AG04450 (cell line): ENCODE results near the gene MAPK10. TPM values are rescaled to one million over a fixed set of nuclear protein-coding genes. Genes with fewer than 3 reads are reported as not detected.

ENCODE experiments used
- CTCF ChIA-PET: fragments of 300-600, 350-600 bp; formaldehyde crosslinking; extraction: SDS; loops from one replicate; lab custom pipeline; 2022; ENCODE audit warnings: antibody characterized with exemption, inconsistent platforms; lab: Charles Lee
- POLR2A ChIA-PET: fragments of 350-600 bp; formaldehyde crosslinking; extraction: SDS; loops from one replicate; lab custom pipeline; 2021; ENCODE audit warnings: antibody characterized with exemption, inconsistent platforms; lab: Yijun Ruan, JAX
- DNase-seq: peaks from one replicate; pipeline ENCODE4 v3.0.0-alpha.2; 2011; ENCODE audit warnings: low read depth, low spot score
- H3K27ac ChIP-seq: one replicate; pipeline ENCODE4 v1.5.1; 2012; ENCODE audit warnings: low read depth, low read length, control low read depth
- H3K27me3 ChIP-seq: one replicate; pipeline ENCODE4 v1.6.0; 2012; ENCODE audit warnings: low read length; ENCODE audit not compliant: control insufficient read depth, insufficient read depth
- H3K4me3 ChIP-seq: 2 replicates; pipeline ENCODE4 v1.5.1; 2011; ENCODE audit warnings: mild to moderate bottlenecking, low read depth, low read length, control low read depth
- H3K9me3 ChIP-seq: 2 replicates; pipeline ENCODE4 v1.5.1; 2012; ENCODE audit warnings: low read length; ENCODE audit not compliant: control insufficient read depth, insufficient read depth
- CTCF ChIP-seq: IDR thresholded peaks from 2 replicates; pipeline ENCODE4 v1.5.1; 2011; ENCODE audit warnings: low read depth, low read length, control low read depth, inconsistent platforms
- polyA plus RNA-seq: library from polyadenylated mRNA; depleted of rRNA; stranded (reverse); fragments of >200 nt; gene quantifications from 2 replicates; pipeline ENCODE4 v1.2.3, GENCODE V29; 2011

The MAPK10 gene
- polyA plus RNA-seq, 1 experiment, result 16.3 TPM

- CTCF ChIA-PET, result interaction anchor here (0.6 kb wide), 1 partner anchor 1406 kb away, joined by 3 read pairs; no protein-coding TSS in a partner anchor
These were observed 21.6 kb upstream of the MAPK10 start for GRCh38 chr4:86381431-86381830.

DNA sequence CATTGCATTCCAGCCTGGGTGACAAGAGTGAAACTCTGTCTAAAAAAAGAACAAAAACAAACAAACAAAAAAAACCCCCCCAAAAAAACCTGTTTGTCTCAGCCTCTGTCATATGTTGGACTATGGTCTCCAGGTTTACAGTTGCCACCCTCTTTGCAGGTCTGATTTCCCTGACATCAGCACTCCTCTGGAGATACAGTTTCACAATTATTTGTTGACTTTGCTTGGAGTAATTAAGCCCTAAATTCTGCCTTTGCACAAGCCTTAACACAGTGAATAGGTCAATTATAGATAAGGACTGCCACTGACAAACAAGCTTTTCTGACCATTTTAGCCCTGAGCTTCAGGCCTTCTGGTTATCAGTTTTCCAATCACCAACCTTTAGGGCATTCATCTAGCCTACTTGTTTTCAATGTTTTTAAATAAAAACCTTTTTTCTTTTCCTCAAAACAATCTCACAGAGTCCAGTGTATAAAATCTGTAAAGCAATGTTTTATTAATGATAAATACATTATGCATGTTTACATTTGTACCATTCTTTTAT, 20.4 kb upstream of the MAPK10 start:
- CTCF ChIA-PET, result no interaction called here
- no peaks in the 10 kb centered on the region for H3K9me3 ChIP-seq

More at GRCh38 chr4:86381431-86381830, 21.6 kb upstream of the MAPK10 start:
- DNase-seq, result no peak
- TF ChIP-seq CTCF, result no peak
- H3K27me3 ChIP-seq, result no peaks in the 10 kb centered on the region
- H3K27ac ChIP-seq, result no peak overlapping the region
- no peak overlapping the region for H3K4me3 ChIP-seq
- no peaks in the 10 kb centered on the region for H3K9me3 ChIP-seq
- POLR2A ChIA-PET, result no interaction called here

DNA sequence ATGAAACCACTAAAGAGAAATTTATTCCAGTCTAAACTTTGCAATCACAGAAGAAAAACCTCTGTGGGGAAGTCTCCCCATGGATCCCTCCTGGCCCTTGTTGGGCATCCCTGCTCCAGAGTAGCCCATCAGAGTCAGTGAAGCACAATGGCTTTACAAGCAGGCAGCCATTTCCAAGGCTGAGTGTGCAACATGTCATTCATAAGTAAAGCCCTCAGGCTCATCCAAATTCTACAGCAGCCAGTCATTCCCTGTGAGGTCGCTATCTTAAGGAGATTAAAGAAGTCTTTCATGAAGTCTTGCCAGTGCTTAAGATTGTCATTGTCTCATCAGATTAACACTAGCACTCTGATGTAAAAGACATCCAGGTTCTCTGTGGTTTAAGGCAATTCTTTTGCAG, 17.0 kb upstream of the MAPK10 start:
- Histone ChIP-seq H3K27ac (no peak overlapping the region), H3K4me3 (no peak overlapping the region), H3K27me3 (no peaks in the 10 kb centered on the region), H3K9me3 (no peaks in the 10 kb centered on the region)
- ChIA-PET POLR2A (no interaction called here), CTCF (no interaction called here)
- TF ChIP-seq CTCF, result no peak
- DNase-seq, result no peak

More for the DNA sequence above, 20.4 kb upstream of the MAPK10 start:
- POLR2A ChIA-PET, result no interaction called here
- no peak overlapping the region for H3K4me3 ChIP-seq
- H3K27ac ChIP-seq, result no peak overlapping the region
- no peaks in the 10 kb centered on the region for H3K27me3 ChIP-seq
- no peak for TF ChIP-seq CTCF
- no peak for DNase-seq

DNA sequence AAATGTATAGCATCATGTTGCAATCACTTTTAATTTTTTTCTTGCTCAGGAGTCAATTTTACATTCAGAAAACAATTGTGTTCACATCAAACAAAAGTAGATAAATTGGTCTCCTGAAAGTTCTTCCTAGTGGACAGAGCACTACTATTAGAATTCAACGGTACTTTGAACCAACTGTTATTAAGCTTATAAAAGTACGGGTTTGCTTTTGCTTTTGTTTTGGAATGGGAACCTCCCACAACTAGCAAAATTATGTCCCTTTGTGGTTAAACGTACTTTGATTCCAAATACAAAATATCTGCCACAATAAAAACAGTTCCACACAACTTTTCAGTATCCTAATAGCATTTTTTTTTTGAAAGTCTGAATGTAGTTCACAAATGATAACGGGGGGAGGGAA, 8.6 kb upstream of the MAPK10 start:
- ChIA-PET CTCF (no interaction called here), POLR2A (no interaction called here)
- Histone ChIP-seq H3K27ac (no peak overlapping the region), H3K27me3 (no peaks in the 10 kb centered on the region), H3K9me3 (no peaks in the 10 kb centered on the region), H3K4me3 (no peak overlapping the region)
- no peak for DNase-seq
- TF ChIP-seq CTCF, result no peak

DNA sequence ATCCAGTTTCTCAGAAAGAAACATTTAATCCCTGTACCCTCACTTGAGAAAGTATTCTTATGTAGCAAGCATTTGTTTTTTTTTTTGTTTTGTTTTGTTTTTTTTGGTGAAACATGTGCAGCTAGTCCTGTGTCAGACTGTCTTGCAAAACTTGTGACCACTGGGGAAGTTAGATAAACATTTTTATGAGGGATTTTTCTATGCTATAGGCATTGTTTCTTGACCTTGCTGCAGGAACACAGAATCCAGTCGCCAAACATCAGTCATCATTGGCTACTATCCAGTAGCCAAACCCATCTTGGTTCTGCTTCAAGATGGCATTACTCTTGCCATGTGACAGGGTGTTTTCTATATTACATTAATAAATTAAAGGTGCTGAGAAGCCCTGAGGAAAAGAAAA, 7.7 kb upstream of the MAPK10 start:
- CTCF ChIA-PET, result no interaction called here
- POLR2A ChIA-PET, result no interaction called here
- no peak for TF ChIP-seq CTCF
- Histone ChIP-seq H3K4me3 (no peak overlapping the region), H3K9me3 (no peaks in the 10 kb centered on the region), H3K27me3 (no peaks in the 10 kb centered on the region), H3K27ac (no peak overlapping the region)
- no peak for DNase-seq
